ENCODE measurements around the gene ME3.

The ME3 gene

DNA sequence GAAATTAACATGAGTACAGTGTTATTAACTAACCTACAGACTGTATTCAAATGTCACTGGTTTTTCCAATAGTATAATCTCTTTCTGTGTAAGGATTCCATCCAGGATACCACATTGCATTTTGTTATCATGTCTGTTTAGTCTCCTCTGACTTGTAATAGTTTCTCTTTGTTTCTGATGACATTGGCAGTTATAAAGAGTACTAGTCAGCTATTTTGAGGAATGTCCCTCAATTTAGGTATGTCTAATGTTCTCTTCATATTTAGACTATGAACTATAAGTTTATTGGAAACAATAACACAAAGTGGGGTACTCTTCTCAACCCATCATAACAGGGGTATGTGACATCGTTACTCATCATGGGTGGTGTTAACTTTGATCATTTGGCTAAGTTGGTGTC is 20.3 kb upstream of the ME3 start:
- no peak for DNase-seq (ENCODE audit: low spot score)

DNA sequence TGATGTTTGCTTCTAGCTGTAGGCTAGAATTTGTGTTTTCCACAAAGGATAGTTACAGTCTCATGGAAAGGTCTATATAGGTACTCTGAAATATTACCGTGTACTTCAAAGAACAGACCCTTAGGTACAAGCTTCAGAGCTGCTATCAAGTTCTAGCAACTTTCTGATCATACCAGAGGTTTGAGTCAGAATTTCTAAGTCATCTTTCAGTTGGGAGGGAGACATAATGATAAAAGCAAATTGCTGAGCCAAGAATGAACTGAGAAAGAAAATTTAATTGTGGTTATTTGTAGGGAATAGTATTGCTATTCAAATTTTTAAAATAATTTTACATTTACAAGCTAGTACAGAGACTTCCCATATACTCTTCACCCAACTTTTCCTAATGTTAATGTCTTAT is 19.9 kb upstream of the ME3 start:
- DNase-seq (ENCODE audit: low spot score) = no peak

DNA sequence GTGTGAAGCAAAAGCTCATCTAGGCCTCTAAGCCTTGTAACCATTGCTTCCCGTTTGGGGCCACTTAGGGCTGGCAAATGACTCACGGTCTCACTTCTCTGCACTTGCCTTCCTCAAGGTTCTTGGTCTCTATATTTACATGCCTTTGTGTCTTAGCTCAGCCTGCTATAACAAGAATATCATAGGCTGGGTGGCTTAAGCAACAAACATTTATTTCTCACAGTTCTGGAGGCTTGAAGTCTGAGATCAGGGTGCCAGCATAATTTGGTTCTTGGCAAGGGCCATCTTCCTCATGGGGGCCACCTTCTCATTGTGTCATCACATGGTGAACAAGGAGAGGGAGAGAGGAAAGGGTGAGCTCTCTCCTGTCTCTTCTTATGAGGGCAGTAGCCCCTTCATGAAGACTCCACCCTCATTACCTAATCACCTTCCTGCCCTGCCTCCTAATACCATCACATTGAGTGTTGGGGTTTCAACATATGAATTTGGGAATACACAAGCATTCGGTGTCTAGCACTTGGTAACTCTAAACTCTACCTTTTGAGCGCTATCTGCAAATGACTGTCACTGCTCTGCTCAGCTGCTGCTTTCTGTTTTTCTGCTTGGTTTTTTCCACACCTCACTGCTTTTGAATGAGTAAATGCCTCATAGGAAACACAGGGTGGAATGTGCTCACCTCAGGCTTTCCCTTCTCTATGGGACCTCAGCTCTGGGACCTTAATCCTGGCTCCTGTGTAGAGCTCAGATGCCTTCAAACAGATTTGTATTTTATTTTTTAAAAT is 16.2 kb upstream of the ME3 start:
- DNase-seq (ENCODE audit: low spot score) = no peak

DNA sequence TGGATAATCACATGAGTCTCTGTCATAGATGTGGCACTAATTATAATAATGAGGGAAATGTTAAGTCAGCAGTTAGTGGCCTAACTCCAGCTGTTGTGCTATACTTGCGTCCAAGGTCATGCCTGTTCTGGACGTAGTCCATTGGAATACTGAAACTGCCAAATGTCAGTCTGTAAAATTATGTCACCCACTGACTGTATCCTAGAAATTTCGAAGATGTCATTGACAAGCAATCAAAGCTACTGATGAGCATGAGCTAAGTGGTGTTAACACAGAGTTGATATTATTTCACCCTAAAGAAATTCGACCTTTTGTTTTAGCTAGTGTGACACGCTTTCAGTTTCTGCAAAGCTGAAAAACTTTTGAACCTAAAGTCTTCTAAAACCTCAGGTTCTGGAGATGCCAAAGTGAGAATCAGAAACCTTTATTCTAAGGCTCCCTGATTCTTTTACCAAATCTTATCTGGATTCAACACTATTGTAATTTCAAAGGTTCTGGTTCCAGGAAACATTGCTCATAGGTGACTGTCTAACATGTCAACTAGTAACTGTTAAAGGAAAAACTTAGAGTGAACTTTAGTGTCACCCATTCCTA is 14.9 kb upstream of the ME3 start:
- no peak for DNase-seq (ENCODE audit: low spot score)

DNA sequence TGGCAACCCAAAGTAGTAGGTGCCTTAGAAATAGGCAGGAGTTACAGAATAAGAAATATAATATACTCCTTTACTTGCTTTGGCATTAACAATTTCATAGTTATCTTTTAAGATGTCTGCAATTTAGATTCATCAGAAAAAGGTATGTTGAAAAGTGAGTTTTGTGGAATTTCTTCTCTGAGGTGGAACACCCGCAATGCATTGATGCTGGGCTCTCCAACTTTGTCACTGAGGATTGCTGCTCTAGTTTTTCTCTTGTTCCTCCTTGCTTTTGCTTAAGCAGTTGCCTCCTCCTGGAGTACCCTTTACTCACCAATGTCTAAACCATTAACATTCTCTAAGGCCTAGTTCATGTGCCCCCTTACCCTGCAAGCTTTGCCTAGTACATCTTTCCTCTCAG is 14.1 kb upstream of the ME3 start:
- DNase-seq (ENCODE audit: low spot score) = no peak

DNA sequence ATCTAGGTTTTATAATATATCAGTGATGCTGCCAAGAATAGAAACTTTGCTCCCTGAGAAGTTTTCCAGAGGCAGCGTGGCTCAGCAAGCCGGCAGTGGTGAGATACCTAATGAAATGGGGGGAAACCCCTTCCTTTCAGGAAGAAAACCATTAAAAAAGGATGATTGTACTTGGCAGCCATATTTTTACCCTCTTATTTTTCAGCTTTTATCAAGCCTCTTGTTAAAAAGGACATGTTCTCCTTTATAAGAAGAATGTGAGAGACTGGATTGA is 9.0 kb upstream of the ME3 start:
- no peak for DNase-seq (ENCODE audit: low spot score)

DNA sequence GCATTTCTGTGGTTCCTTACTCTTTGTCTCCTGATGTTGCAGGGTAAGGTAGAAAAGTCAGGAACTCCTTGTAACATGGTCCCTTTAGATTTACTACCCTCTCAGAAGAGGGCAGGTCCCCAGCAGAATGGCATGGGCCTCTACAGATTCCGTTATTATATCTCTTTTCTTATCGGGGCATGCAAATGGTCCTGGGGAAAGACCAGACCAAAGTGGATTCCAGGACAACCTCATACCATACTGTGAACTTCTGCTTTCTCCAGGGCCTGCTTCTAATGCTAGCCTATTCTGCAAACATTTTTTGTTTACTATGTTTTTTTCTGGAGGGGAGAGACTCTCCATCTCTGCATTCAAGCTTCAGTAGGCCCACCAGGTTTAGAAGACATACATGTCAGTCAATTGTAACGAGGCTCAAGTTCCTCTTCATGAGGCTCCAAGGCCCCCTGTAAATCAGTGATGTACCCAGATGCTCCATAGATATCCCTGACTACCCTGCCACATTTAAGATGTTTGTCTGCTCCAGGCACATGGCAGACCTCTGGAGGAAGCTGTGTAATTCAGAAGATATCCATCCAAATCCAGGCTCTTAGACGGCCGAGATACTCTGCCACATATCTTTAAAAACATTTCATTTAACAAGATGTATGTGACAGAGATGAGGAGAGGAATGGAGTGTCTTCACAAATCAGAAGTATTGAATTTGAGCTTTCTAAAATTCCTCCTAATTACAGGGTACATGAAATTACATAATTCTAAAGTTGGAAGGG is 8.5 kb upstream of the ME3 start:
- no peak for DNase-seq (ENCODE audit: low spot score)

DNA sequence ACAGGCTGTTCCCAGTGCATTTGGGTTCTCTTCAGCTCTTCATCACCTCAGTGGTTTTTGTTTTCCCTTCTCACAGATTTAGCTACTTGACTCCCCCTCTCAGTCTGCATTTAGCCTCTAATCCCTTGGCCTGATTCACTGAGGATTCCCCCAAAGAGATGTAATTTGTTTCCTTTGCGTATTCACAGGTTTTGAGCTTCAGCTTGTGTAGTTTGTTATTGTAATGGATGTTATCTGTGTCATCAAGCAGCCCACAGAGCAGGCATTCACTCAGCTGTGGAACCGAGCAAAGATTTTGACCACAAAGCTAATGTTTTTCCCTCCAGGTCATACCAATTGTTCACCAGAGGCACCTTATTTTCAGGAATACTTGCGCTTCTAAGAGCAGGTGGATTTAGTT is 6.4 kb upstream of the ME3 start:
- DNase-seq (ENCODE audit: low spot score) = no peak

DNA sequence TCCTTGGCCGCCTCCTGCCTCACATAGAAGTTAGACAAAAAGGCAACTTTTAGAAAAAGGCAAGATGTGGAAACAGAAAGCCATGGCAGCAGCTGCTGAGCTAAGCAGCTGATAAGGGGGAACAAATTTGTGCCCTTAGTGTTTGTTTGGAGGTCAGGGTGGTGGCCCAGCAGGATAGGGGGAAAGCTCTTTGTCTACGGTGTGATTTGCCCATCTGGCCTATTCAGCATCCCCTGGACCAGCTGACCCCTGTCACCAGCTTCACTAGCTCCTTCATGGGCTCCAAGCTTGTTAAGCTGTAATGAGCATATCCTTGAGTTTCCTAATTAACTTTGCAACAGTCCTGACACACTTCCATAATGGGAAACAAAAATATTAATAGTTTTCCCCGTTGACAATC is 5.9 kb upstream of the ME3 start:
- DNase-seq (ENCODE audit: low spot score) = no peak

DNA sequence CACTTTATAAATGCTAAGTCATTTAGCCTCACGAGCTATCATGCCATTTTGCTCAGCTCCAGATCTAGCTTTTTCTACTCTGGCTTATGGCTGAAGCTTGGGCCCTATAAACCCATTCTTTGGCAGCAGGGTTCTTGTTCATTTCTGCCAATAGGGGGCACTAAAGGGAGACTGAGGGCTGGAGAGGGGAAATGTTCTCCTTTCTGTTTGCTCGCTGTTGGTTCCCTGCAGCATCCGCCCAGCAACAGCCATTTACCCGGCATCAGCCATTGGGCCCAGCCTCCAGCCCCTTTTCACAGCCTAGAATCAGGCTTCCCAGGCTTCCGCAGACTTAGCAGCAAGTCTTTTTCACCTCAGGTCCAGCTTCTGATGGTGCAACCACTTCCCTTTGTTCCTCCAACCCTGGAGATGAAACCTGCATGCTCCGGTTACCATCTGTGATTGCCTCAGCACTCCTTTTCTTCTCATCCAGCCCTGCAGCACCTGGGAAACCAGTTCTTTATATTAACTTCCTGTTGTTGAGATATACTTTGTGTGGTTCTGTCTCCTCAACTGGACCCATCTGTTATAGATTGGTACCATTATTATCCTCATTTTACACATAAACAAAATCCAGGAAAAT is 4.2 kb upstream of the ME3 start:
- no peak for DNase-seq (ENCODE audit: low spot score)

DNA sequence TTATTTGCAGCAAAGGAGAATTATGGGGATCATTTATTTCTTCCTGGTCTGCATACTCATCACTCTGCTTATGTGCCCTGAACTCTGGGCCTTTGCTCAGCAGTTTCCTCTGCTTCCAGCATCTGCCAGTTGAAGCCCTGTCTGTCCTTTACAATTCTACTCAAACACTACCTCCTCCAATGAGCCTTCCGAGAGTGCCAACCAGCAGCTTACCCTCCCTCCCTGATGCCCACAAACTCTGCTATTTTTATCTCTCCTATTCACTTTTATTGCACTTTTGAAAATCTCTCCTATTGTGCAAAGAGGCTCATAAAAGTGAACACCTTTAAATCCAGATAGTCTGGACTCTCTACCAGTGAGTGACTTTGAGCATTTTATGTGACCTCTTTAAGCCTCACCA is 3.6 kb upstream of the ME3 start:
- DNase-seq (ENCODE audit: low spot score) = no peak

DNA sequence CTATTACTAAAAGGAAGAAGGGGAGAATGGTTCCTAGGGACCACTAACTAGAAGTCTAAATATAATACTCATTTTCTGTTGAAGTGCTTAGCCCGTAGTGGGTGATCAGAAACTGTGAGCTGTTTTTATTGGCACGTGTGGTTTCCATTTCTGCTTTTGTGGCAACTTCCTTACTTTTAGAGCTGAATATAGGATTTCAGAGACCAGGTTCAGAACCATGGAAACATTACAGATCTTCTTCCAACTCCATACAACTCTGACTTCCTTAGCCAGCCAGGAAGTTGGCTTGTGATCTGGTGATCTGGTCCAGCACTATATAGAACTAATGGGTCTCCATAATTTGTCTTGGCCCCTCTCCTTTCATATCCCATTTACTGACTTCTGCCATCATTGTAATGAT is 2.6 kb upstream of the ME3 start:
- no peak for DNase-seq (ENCODE audit: low spot score)

DNA sequence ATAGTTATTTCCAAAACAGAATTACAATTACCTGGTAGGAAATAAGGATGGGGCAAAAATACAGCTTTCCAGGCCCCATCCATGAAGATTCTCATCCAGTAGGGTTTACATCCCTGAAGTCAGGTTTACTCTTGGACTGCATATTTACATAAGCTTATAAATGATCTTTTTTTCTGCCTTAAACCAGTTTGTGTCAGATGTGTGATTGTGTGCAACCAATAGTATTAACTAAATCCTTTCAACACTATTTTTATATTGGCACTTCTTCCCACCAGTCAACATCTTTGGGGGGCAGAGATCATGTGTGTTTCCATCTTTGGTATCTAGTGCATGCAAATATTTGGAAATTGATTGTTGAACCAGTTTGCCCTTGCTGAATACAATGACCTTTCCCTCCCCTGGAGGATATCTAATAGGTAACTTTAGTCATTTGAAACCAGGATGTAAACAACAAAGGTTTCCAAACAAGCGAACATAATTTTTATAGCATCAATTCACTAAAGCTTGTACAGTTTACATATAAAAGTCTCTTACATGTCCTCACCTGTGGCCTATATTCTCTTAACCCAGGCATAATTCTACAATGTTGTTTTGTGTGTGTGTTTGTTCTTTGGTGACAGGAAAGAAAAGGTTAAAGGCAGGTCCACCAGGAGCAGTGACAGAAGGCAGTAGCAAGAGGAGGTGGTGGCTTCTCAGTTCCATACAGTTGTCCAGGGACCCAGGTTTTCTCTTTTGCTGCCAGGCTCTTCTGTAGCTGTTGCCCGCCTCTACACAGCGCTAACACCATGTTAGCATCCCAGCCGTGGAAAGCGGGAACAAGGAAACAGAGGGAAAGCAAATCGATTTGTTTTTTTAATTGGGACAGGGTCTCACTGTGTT is 1.7 kb upstream of the ME3 start:
- DNase-seq (ENCODE audit: low spot score) = no peak

DNA sequence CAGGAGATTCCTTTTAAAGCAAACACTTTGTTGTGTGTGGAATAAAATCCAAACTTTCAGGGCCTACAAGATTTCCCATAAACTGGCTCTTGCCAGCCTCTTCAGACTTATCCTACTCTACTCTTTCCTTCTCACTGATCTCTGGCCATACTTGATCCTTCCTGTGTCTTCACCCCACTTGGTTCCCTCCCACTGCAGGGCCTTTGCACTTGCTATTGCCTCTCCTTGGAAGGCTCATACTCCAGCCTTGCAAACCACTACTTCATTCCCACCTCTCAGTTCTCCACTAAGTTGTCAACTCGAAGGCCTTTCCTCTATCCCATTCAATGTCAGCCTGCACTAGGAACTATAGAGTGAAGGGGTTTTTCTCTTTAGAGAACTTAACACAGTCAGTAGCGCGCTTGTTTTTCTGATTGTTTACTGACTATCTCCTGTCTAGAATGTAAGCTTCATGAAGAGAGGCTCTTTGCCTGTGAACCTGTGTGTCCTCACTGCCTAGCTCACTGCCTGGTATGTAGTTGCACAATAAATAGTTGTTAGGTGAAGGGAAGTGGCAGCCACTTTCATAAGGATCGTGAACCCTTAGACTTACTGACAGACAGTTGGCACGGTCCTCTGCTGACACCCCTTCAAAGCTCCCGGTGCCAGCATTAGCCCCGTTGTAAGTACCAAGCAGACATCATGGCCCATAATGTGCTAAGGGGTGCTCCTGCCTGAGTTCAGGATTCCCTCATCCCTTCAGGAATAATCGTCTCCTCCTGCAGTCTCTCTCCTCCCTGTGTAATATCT is 833 bp upstream of the ME3 start:
- no peak for DNase-seq (ENCODE audit: low spot score)

DNA sequence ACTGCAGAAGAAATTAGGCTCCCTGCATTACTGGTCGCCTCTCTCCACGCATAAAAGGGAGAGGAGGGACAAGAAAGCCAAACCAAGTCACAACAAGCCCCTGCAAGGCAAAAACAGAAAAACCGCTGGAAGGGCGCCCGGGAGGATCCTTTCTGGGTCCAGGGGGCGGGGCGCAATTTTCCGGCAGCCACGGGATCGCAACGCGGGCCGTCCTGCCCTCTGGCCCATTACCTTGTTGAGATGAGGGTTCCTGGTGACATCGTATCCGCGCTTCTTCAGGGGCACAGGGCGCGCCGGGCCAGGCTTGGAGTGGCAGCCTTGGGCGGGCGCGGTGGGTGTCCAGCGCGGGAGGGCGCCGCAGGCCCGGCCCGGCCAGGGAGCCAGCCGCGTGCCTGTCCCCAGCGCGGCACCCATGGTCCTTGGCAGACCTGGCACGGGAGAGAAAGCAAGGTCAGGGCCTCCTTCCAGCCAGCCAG is 847 bp downstream of the ME3 start:
- DNase-seq (ENCODE audit: low spot score) = no peak

DNA sequence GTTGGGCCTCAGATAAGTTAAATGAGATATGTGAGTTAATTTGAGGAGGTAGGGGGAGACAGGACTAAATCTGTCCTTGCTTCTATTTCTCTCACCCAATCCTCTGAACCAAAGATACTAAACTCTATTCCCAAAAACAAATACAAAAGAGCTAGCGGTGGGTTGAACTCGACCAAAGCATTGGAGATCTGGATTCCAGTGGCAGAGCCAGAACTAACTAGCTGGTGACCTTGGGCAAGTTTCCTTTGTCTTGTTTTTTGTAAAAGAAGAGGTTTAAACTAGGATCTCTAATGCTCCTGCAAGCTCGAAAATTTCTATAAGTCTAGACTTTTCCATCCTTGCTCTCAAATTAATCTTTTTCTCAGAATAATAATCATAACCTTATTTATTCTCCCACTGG is 1.5 kb downstream of the ME3 start:
- no peak for DNase-seq (ENCODE audit: low spot score)

DNA sequence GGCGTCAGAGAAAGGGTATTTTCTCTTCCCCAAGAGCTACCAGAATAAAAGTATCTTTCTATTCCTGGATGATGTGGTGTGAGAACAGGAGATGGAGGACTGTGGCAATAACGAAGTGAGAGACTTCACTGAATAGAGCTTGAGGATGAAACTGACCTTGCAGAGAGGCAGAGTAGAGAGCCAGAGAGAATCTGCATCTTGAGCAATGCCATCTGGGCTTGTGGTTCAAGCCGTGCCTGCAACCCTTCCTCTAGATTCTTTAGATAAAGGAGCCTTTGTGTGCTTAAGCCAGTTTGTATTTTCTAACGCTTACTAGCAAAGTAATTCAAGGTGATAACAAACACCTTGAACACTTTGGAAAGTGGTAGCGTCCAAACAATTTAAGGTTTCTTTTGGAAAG is 2.2 kb downstream of the ME3 start:
- no peak for DNase-seq (ENCODE audit: low spot score)

DNA sequence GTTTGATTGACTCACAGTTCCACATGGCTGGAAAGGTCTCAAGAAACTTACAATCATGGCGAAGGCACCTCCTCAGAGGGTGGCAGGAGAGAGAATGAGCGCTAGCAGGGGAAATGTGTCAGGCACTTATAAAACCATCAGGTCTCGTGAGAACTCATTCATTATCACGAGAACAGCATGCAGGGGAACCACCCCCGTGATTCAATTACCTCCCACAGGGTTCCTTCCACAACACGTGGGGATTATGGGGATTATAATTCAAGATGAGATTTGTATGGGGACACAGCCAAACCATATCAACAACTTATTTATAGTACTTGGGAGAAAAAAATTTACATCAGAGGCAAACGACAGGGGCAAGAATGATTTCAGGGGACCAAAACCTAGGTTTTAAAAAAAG is 3.0 kb downstream of the ME3 start:
- DNase-seq (ENCODE audit: low spot score) = no peak

DNA sequence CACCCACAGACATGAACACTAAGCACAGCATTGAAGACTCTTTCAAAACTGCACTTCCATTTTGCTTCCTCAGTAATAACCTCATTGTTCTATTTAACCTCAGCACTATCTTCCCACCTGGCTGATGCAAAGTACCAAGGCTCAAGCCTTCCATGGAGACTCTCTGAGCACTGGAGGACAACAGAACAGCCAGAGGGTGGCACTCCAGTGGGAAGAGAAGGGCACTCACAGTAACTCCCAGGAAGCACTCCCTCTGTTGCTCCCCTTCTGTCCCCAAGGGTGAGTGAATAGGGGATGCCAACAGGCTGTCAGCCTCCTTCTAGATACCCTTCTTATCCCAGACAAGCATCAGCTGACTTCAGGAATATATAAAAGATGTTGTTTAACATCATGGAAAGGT is 3.5 kb downstream of the ME3 start:
- DNase-seq (ENCODE audit: low spot score) = no peak

DNA sequence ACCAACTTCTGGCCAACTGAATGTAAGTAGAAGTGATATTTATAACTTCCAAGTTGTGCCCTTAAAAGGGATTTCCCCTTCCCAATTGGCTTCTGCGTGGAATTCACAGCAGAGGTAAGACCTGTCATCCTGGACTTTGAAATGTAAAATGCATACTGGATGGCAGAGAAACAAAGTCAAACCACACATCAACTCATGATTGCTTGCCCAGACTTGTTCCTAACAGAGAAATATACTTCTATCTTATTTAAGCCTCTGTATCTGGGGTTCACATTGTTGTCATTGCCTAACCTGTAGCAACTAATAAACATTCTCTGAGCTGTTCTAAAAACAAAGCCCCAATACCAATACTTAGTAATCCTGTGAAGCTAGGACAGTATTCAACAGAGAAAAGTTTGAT is 6.2 kb downstream of the ME3 start:
- no peak for DNase-seq (ENCODE audit: low spot score)

DNA sequence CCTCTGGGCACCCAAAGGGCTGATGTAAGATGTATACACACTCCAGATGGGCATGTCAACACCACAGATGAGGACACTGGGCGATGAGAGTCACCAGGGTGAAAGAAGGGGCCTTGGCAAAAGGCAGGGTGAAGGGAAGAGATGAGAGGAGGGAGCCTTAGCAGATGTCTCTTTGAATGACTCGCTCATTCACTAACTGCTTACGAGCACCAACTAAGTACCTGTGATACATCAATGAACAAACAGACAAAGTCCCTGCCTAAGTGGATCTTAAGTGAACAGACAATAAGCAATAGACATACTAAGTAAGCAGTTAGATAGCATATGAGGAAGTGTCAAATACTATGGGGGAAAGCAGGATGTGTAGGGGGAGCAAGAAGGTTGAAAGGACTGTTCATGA is 7.5 kb downstream of the ME3 start:
- no peak for DNase-seq (ENCODE audit: low spot score)

All from pons (tissue), 1 donor.